ENCODE data around the gene PDXDC1.
"Not testable (repeated sequence)": the region's sequence is repeated elsewhere in the genome, so short reads cannot be mapped to it uniquely, and the experiment has no call there.

DNA sequence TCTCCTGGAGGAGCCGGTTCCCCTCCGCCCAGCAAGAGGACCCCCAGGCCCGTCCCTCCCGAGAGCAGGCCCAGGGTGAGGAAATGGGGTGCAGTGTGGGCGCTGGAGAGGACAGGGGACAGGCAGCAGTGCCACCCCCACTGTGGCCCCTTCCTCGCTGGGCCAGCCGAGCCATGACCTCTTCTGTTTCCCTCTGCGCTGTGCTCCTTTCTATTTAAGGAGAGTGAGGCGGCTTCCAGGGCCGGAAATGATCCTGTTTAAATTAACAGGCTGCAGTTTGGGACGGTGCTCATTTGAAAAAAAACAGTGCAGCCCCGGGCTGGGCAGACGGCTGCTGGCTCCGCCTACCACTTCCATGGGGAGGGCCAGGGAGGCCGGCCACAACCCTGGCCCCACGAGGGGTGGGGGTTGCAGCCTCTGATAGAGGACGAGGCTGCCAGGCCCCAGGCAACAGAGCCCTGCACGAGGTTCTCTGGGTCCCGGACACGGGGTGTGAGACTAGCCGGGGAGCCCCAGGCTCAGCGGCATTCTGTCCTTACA is 169.3 kb downstream of the PDXDC1 start:
- not testable (repeated sequence) for TF ChIP-seq CTCF, EZH2phosphoT487 (IDR thresholded peaks at IDR 0.05)

All from neural progenitor cell (in vitro differentiated cells).